ENCODE data around the gene RPL3.

GRCh38 chr22:39266398-39267030, 52.9 kb downstream of the RPL3 start:
- TF ChIP-seq CTCF (IDR thresholded peaks at IDR 0.05) (no peak), POLR2A (IDR thresholded peaks at IDR 0.05) (no peak)

Data from testis (tissue), 2 donors.